Measurements from ENCODE around the gene GEMIN5.
"Not testable (repeated sequence)": the region's sequence is repeated elsewhere in the genome, so short reads cannot be mapped to it uniquely, and the experiment has no call there.

GRCh38 chr5:154905601-154906000, 32.4 kb downstream of the GEMIN5 start:
- TF ChIP-seq PHF8 (IDR thresholded peaks at IDR 0.05; ENCODE audit: borderline replicate concordance, low read depth); SMC3 (IDR thresholded peaks at IDR 0.05); PBX3 (IDR thresholded peaks at IDR 0.05); ESRRA (IDR thresholded peaks at IDR 0.05; ENCODE audit: borderline replicate concordance, low read length); CTCF (IDR thresholded peaks at IDR 0.05): not testable (repeated sequence)
- TF ChIP-seq, protein P1, sequence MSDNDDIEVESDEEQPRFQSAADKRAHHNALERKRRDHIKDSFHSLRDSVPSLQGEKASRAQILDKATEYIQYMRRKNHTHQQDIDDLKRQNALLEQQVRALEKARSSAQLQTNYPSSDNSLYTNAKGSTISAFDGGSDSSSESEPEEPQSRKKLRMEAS (IDR thresholded peaks at IDR 0.05): not testable (repeated sequence)
